ENCODE data around the gene RASSF8. TPM values are rescaled to one million over a fixed set of nuclear protein-coding genes. Genes with fewer than 3 reads are reported as not detected.

RASSF8 gene
- total and polyA plus RNA-seq, 9 of the 15 experiments (the other 6 are each of a cell fraction or from before 2014, with no cell fraction given) = 0.01 to 0.36 (median 0.12) TPM; not detected in 1

DNA sequence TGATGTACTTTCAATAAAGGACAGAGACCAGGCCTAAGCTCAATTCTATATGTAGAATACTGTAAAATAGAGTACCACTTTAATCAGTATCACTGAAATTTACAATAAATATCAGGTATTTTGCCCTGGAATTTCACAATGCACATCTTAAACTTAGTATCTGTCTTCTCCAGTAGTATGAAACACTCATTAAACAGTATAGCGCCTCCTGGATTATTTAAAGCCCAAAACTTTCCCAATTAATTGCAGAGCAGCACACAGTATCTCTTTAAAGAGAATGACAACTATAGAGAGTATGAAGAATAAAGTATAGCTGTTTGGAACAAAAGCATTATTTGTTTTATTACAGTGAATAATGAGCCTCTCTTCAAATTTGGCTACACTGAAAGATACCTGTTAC is 86.1 kb downstream of the RASSF8 start:
- ATAC-seq (no peak), FAIRE-seq (no peak), DNase-seq (ENCODE audit: extremely low read depth in 1 of 4, low spot score in 3 of 4) (no peak)
- Histone ChIP-seq H3K27me3 (ENCODE audit: control insufficient read depth in 2 of 2, insufficient read depth in 2 of 2, low read length in 2 of 2) (no peaks in the 10 kb centered on the region; a peak in 1 of 5 replicates), H3K36me3 (ENCODE audit: control insufficient read depth, insufficient read depth, low read length) (no peaks in the 10 kb centered on the region), H3K9me3 (replicated peaks; ENCODE audit: control insufficient read depth, insufficient read depth, low read depth, low read length) (no peaks in the 10 kb centered on the region), H3K4me3 (no peak overlapping the region), H3K9me1 (ENCODE audit: control insufficient read depth, insufficient read depth, low read length) (no peaks in the 10 kb centered on the region), H2AFZ (ENCODE audit: low read depth, low read length) (no peak overlapping the region), H3K9ac (ENCODE audit: insufficient read depth in 1 of 2, low read depth in 2 of 2, low read length in 2 of 2) (no peak overlapping the region), H3K4me2 (ENCODE audit: insufficient read depth, low read length) (no peak overlapping the region), H3K4me1 (replicated peaks in 1 of 2; ENCODE audit: control insufficient read depth in 2 of 2, insufficient read depth in 2 of 2, low read length in 2 of 2) (no peaks in the 10 kb centered on the region), H3K79me2 (ENCODE audit: control insufficient read depth, insufficient read depth, low read length) (no peaks in the 10 kb centered on the region), H4K20me1 (replicated peaks; ENCODE audit: control insufficient read depth, insufficient read depth, low read length) (no peaks in the 10 kb centered on the region), H3K27ac (ENCODE audit: extremely low read depth, low read depth, low read length) (no peak overlapping the region)
- 0% methylated on average over 1 of the region's 1 CpG for WGBS (ENCODE audit: insufficient coverage, low coverage, missing lambda C conversion rate)
- BruUV-seq (replicated peaks) = no TSS peak
- intact Hi-C loops (cut with micrococcal nuclease) = no loop called here
- CTCF ChIA-PET (ENCODE audit: low intra/inter-chr PET ratio) = no interaction called here
- in situ Hi-C loops (cut with MboI) = no loop called here
- POLR2A ChIA-PET = no interaction called here
- TF ChIP-seq SLC30A9 (CRISPR knock-in tag; IDR thresholded peaks at IDR 0.05) (no peak), POLR2A (conservative IDR thresholded peaks at IDR 0.05) (no peak), PPARD (CRISPR knock-in tag; IDR thresholded peaks at IDR 0.05) (no peak), SAP30 (IDR thresholded peaks at IDR 0.05; ENCODE audit: borderline replicate concordance, insufficient read depth, low read depth, low read length, poor library complexity, severe bottlenecking) (no peak), ZNF431 (CRISPR knock-in tag; IDR thresholded peaks at IDR 0.05) (no peak), ZNF12 (CRISPR knock-in tag; IDR thresholded peaks at IDR 0.05) (no peak), ZSCAN32 (CRISPR knock-in tag; IDR thresholded peaks at IDR 0.05) (no peak), LCOR (CRISPR knock-in tag; IDR thresholded peaks at IDR 0.05) (no peak), MEF2D (tag; conservative IDR thresholded peaks at IDR 0.05; ENCODE audit: low read depth) (no peak), ASH1L (IDR thresholded peaks at IDR 0.05; ENCODE audit: borderline replicate concordance, low read depth, partially characterized antibody) (no peak), HIVEP1 (CRISPR knock-in tag; IDR thresholded peaks at IDR 0.05) (no peak), ZNF780A (CRISPR knock-in tag; IDR thresholded peaks at IDR 0.05) (no peak), NUFIP1 (IDR thresholded peaks at IDR 0.05; ENCODE audit: partially characterized antibody) (no peak)
- TF ChIP-seq, protein P1, sequence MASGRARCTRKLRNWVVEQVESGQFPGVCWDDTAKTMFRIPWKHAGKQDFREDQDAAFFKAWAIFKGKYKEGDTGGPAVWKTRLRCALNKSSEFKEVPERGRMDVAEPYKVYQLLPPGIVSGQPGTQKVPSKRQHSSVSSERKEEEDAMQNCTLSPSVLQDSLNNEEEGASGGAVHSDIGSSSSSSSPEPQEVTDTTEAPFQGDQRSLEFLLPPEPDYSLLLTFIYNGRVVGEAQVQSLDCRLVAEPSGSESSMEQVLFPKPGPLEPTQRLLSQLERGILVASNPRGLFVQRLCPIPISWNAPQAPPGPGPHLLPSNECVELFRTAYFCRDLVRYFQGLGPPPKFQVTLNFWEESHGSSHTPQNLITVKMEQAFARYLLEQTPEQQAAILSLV (tag; IDR thresholded peaks at IDR 0.05) = no peak
- TF ChIP-seq, protein P2, sequence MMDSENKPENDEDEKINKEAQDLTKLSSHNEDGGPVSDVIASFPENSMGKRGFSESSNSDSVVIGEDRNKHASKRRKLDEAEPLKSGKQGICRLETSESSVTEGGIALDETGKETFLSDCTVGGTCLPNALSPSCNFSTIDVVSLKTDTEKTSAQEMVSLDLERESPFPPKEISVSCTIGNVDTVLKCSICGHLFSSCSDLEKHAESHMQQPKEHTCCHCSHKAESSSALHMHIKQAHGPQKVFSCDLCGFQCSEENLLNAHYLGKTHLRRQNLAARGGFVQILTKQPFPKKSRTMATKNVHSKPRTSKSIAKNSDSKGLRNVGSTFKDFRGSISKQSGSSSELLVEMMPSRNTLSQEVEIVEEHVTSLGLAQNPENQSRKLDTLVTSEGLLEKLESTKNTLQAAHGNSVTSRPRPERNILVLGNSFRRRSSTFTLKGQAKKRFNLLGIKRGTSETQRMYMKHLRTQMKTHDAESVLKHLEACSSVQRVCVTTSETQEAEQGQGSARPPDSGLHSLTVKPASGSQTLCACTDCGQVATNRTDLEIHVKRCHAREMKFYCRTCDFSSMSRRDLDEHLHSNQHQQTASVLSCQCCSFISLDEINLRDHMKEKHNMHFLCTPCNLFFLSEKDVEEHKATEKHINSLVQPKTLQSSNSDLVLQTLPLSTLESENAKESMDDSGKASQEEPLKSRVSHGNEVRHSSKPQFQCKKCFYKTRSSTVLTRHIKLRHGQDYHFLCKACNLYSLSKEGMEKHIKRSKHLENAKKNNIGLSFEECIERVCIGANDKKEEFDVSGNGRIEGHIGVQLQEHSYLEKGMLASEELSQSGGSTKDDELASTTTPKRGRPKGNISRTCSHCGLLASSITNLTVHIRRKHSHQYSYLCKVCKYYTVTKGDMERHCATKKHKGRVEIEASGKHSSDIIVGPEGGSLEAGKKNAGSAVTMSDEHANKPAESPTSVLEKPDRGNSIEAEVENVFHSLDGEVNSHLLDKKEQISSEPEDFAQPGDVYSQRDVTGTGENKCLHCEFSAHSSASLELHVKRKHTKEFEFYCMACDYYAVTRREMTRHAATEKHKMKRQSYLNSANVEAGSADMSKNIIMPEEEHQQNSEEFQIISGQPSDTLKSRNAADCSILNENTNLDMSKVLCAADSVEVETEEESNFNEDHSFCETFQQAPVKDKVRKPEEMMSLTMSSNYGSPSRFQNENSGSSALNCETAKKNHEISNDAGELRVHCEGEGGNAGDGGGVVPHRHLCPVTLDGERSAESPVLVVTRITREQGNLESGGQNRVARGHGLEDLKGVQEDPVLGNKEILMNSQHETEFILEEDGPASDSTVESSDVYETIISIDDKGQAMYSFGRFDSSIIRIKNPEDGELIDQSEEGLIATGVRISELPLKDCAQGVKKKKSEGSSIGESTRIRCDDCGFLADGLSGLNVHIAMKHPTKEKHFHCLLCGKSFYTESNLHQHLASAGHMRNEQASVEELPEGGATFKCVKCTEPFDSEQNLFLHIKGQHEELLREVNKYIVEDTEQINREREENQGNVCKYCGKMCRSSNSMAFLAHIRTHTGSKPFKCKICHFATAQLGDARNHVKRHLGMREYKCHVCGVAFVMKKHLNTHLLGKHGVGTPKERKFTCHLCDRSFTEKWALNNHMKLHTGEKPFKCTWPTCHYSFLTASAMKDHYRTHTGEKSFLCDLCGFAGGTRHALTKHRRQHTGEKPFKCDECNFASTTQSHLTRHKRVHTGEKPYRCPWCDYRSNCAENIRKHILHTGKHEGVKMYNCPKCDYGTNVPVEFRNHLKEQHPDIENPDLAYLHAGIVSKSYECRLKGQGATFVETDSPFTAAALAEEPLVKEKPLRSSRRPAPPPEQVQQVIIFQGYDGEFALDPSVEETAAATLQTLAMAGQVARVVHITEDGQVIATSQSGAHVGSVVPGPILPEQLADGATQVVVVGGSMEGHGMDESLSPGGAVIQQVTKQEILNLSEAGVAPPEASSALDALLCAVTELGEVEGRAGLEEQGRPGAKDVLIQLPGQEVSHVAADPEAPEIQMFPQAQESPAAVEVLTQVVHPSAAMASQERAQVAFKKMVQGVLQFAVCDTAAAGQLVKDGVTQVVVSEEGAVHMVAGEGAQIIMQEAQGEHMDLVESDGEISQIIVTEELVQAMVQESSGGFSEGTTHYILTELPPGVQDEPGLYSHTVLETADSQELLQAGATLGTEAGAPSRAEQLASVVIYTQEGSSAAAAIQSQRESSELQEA (IDR thresholded peaks at IDR 0.05; ENCODE audit: low read depth) = no peak
